ENCODE measurements around the gene ABI1.

- no peak for TF ChIP-seq CTCF (IDR thresholded peaks at IDR 0.05)
- TF ChIP-seq POLR2A (IDR thresholded peaks at IDR 0.05): no peak
Measured at GRCh38 chr10:26829810-26830515, 30.8 kb downstream of the ABI1 start.
